Heart right ventricle (tissue), 16 donors: ENCODE results near the gene ASB1. TPM values are rescaled to one million over a fixed set of nuclear protein-coding genes. Genes with fewer than 3 reads are reported as not detected.

ENCODE experiments used
- ATAC-seq, 8 donors: fragments of 200-7000 bp; cut with Tn5 transposase; one replicate each; pipeline ENCODE4 v1.9.1; 2020; ENCODE audit warnings: mild to moderate bottlenecking in 8 of 8, moderate library complexity in 8 of 8, moderate number of reproducible peaks in 1 of 8
- DNase-seq, 2 donors: peaks; one replicate each; pipeline ENCODE4 v3.0.0-alpha.2; 2020
- H3K27ac ChIP-seq, 10 donors: fragments of 200-600 bp; sonication (generic) in 2 of 10; one replicate each; pipeline versions ENCODE4 v1.5.0 to v1.8.0; 2020 to 2022; ENCODE audit warnings: mild to moderate bottlenecking in 3 of 10
- H3K27me3 ChIP-seq, 7 donors: fragments of 200-600 bp; one replicate each; pipeline ENCODE4 v1.8.0; 2021 to 2022; ENCODE audit warnings: mild to moderate bottlenecking in 2 of 7
- H3K36me3 ChIP-seq, 9 donors: fragments of 200-600 bp; sonication (generic) in 1 of 9; one replicate each; pipeline versions ENCODE4 v1.5.0 to v1.8.0; 2020 to 2022; ENCODE audit warnings: mild to moderate bottlenecking in 2 of 9
- H3K4me1 ChIP-seq, 9 donors: fragments of 200-600 bp; sonication (generic) in 1 of 9; one replicate each; pipeline versions ENCODE4 v1.5.0 to v1.8.0; 2020 to 2022; ENCODE audit warnings: mild to moderate bottlenecking in 4 of 9
- H3K4me3 ChIP-seq, 10 donors: fragments of 200-600 bp; sonication (generic) in 2 of 10; one replicate each; pipeline versions ENCODE4 v1.5.0 to v1.8.0; 2020 to 2022; ENCODE audit warnings: mild to moderate bottlenecking in 7 of 10, moderate library complexity in 2 of 10
- H3K9me3 ChIP-seq, 11 donors: fragments of 200-600 bp in 10 of 11; sonication (generic) in 2 of 11; one replicate each; pipeline versions ENCODE4 v1.5.0 to v1.8.0; 2013 to 2022; ENCODE audit warnings: mild to moderate bottlenecking in 2 of 11, control low read depth in 1 of 11, moderate library complexity in 1 of 11
- WGBS, 2 donors: extraction: QIAGEN DNeasy Blood & Tissue Kit; methylation state at CpG; one replicate each; pipeline ENCODE4 v1.1.7; 2013; ENCODE audit warnings: inconsistent platforms in 1 of 2; 5-methylcytosine and 5-hydroxymethylcytosine counted together
- intact Hi-C, 10 donors: fragments of 100-400 bp; cut with DNase I; formaldehyde crosslinking; loops; one replicate each; pipeline versions ENCODE4 v1.11.1 to v1.14.2; 2022
- polyA plus RNA-seq, 2 donors: library from polyadenylated mRNA; stranded (reverse); fragments of 200-250 nt; gene quantifications; one replicate each; pipeline ENCODE4 v1.2.3, GENCODE V29; 2013
- total RNA-seq, 10 donors: library from RNA; stranded (reverse); fragmentation: NEBNext Ultra II Directional in 3 of 10; extraction: Animal tissue kit (Norgen Biotek cat#: 25700) in 3 of 10; gene quantifications; one replicate each; pipeline versions ENCODE4 v1.2.1 to v1.2.4, GENCODE V29; 2021 to 2023
- TF ChIP-seq, protein P1 (sequence below), 9 donors: fragments of 200-600 bp; sonication (generic) in 2 of 9; IDR thresholded peaks; one replicate each; pipeline versions ENCODE4 v1.5.0 to v1.8.0; 2021 to 2022; ENCODE audit warnings: antibody characterized with exemption in 9 of 9, mild to moderate bottlenecking in 5 of 9, moderate library complexity in 1 of 9
- donor health status: Arrhythmogenic right ventricular cardiomyopathy.
- donor health status: ischemic (EF 13 %, LVEDD 7.1; RV severe dilation, severe dysfunction).
- donor health status: healthy with polysubstance abuse.
- donor health status: DM: no; HTN: yes; CAD: no.
- donor health status: DM: no; HTN: no; CAD: no.
- donor health status: ischemic (EF 25% LVEDD 6.9; RV normal size, moderate dysfunction).
- donor health status: ischemic (EF 25% LVEDD 5.7; RV mildly dilated, moderate dysfunction).
- donor health status: healthy.
- donor health status: DM: yes; HTN: yes; CAD: no.
- donor health status: Ischemic cardiomyopathy.
- donor health status: ischemic (EF 35%, LVEDD 5.7; RV mildly dilated, moderate dysfunction).
- donor health status: nonischemic (EF 11% LVEDD 7.7; RV severe dilation, severe dysfunction).
- donor health status: DM: yes; HTN: yes; CAD: no.
- donor health status: PGD.
- donor health status: ischemic (EF 29% LVEDD 5.4; RV normal size, mild dysfunction).
- donor health status: nonischemic (EF 23%, LVEDD 6.1; RV moderate dilation, normal function).

The ASB1 gene
- total and polyA plus RNA-seq, 12 donors: 31.4 to 61.5 (median 49.5) TPM

DNA sequence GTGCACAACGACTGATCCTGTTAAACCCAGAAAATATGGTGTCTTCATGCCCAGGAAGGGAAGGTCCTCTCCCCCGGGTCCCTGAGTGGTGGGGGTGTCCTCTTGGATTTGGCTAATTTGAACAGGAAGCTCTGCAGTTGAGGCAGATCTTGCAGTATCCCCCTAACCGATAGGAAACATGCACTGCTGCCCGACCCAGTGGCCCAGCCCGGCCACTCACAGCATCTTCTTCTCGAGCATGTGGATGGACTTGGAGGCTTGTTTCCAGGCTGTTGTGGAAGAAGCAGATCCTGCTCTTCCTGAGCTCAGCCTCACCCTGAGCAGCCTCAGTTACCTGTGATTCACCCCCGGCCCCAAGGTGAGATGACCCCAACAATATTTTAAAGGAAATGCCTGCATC is 46.4 kb upstream of the ASB1 start:
- TF ChIP-seq, protein P1, sequence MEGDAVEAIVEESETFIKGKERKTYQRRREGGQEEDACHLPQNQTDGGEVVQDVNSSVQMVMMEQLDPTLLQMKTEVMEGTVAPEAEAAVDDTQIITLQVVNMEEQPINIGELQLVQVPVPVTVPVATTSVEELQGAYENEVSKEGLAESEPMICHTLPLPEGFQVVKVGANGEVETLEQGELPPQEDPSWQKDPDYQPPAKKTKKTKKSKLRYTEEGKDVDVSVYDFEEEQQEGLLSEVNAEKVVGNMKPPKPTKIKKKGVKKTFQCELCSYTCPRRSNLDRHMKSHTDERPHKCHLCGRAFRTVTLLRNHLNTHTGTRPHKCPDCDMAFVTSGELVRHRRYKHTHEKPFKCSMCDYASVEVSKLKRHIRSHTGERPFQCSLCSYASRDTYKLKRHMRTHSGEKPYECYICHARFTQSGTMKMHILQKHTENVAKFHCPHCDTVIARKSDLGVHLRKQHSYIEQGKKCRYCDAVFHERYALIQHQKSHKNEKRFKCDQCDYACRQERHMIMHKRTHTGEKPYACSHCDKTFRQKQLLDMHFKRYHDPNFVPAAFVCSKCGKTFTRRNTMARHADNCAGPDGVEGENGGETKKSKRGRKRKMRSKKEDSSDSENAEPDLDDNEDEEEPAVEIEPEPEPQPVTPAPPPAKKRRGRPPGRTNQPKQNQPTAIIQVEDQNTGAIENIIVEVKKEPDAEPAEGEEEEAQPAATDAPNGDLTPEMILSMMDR (IDR thresholded peaks at IDR 0.05): no peak
- 85 to 88% methylated on average over 7 of the region's 7 CpGs for WGBS, 2 donors
- Histone ChIP-seq H3K9me3 (no peaks in the 10 kb centered on the region), H3K36me3 (peaks cover 0 to 21% (median 3%) of the 10 kb centered on the region in 9 donors), H3K27ac (peak overlapping the region in 1 of 10 donors; percentile 23), H3K27me3 (no peaks in the 10 kb centered on the region), H3K4me3 (no peak overlapping the region), H3K4me1 (peaks cover 2 to 69% (median 22%) of the 10 kb centered on the region in 9 donors)
- DNase-seq (no peak), ATAC-seq (no peak)
- intact Hi-C loops: no loop called here

GRCh38 chr2:238380785-238381184 is 45.9 kb upstream of the ASB1 start:
- intact Hi-C loops: no loop called here

GRCh38 chr2:238381341-238382115 is 45.2 kb upstream of the ASB1 start:
- Histone ChIP-seq H3K4me3 (no peak overlapping the region), H3K9me3 (no peaks in the 10 kb centered on the region), H3K4me1 (peaks cover 2 to 69% (median 21%) of the 10 kb centered on the region in 9 donors), H3K27me3 (no peaks in the 10 kb centered on the region), H3K36me3 (peaks cover 0 to 21% (median 3%) of the 10 kb centered on the region in 9 donors), H3K27ac (no peak overlapping the region)
- WGBS, 2 donors: 92 to 97% methylated on average over 16 of the region's 16 CpGs
- TF ChIP-seq, protein P1 (IDR thresholded peaks at IDR 0.05): no peak
- ATAC-seq (no peak), DNase-seq (no peak)
- intact Hi-C loops: no loop called here

More at GRCh38 chr2:238380785-238381184, 45.9 kb upstream of the ASB1 start:
- no peaks in the 10 kb centered on the region for H3K27me3 ChIP-seq
- peaks cover 0 to 21% (median 3%) of the 10 kb centered on the region in 9 donors for H3K36me3 ChIP-seq
- no peaks in the 10 kb centered on the region for H3K9me3 ChIP-seq
- no peak overlapping the region for H3K27ac ChIP-seq
- WGBS, 2 donors: 78 to 81% methylated on average over 1 of the region's 1 CpG
- no peak overlapping the region for H3K4me3 ChIP-seq
- H3K4me1 ChIP-seq: peaks cover 2 to 69% (median 22%) of the 10 kb centered on the region in 9 donors
- no peak for DNase-seq
- TF ChIP-seq, protein P1 (IDR thresholded peaks at IDR 0.05): no peak
- ATAC-seq: no peak

DNA sequence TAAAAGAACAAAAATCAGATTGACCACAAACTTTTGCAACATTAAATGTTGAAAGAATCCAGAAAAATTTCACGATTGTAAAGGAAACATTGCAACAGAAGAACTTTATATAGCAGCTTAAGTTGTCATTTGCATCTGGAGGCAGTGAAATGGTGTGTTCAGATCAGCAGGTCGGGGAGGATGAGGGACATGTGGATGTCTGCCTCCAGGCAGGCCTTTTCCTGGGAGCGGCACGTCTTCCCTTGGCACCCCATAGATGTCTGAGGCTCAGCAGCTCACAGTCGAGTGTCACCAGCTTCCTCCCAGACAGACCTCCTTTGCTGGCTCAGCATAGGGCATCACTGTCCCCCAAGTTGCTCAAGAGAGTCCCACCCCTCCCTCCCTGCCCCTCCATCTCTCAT is 44.3 kb upstream of the ASB1 start:
- DNase-seq (no peak), ATAC-seq (peak in 1 of 8 donors; percentile 39)
- WGBS, 2 donors: 88 to 91% methylated on average over 5 of the region's 5 CpGs
- intact Hi-C loops: no loop called here
- Histone ChIP-seq H3K4me1 (peaks cover 2 to 69% (median 18%) of the 10 kb centered on the region in 9 donors), H3K9me3 (no peaks in the 10 kb centered on the region), H3K4me3 (no peak overlapping the region), H3K27me3 (no peaks in the 10 kb centered on the region), H3K27ac (peak overlapping the region in 1 of 10 donors; percentile 36), H3K36me3 (peaks cover 0 to 21% (median 3%) of the 10 kb centered on the region in 9 donors)
- TF ChIP-seq, protein P1 (IDR thresholded peaks at IDR 0.05): no peak
